GM23338 (cell line): ENCODE data around the gene UNC13A. TPM values are rescaled to one million over a fixed set of nuclear protein-coding genes. Genes with fewer than 3 reads are reported as not detected.

ENCODE experiments used
- ATAC-seq: fragments of 200-7000 bp; cut with Tn5 transposase; 3 replicates; pipeline ENCODE4 v1.9.1; 2020
- DNase-seq: peaks from one replicate; pipeline ENCODE4 v3.0.0-alpha.2; 2015; ENCODE audit warnings: low spot score
- H2AFZ ChIP-seq: fragments of 200-600 bp; sonication (generic); 2 replicates; pipeline ENCODE4 v1.8.0; 2016; ENCODE audit warnings: antibody characterized with exemption, mild to moderate bottlenecking, moderate library complexity
- H3F3A ChIP-seq: fragments of 200-600 bp; sonication (generic); replicated peaks from 2 replicates; pipeline ENCODE4 v1.8.0; 2017; ENCODE audit warnings: antibody characterized with exemption, mixed run types, low read depth
- H3K27ac ChIP-seq: fragments of 200-600 bp; sonication (generic); 2 replicates; pipeline ENCODE4 v1.6.1; 2016; ENCODE audit warnings: low read depth
- H3K27me3 ChIP-seq: fragments of 200-600 bp; sonication (generic); 2 replicates; pipeline ENCODE4 v1.8.0; 2016; ENCODE audit warnings: mild to moderate bottlenecking, mixed run types, moderate library complexity; ENCODE audit not compliant: insufficient read depth
- H3K36me3 ChIP-seq: fragments of 200-600 bp; sonication (generic); 2 replicates; pipeline ENCODE4 v1.8.0; 2016; ENCODE audit warnings: mild to moderate bottlenecking; ENCODE audit not compliant: insufficient read depth
- H3K4me1 ChIP-seq: fragments of 200-600 bp; sonication (generic); 2 replicates; pipeline ENCODE4 v1.8.0; 2016; ENCODE audit warnings: mild to moderate bottlenecking, moderate library complexity; ENCODE audit not compliant: insufficient read depth
- H3K4me2 ChIP-seq: fragments of 200-600 bp; sonication (generic); 2 replicates; pipeline ENCODE4 v1.7.1; 2017; ENCODE audit warnings: mixed run types
- H3K4me3 ChIP-seq: fragments of 200-600 bp; sonication (generic); 2 replicates; pipeline ENCODE4 v1.6.1; 2016; ENCODE audit warnings: mixed run types
- H3K79me2 ChIP-seq: fragments of 200-600 bp; sonication (generic); replicated peaks from 2 replicates; pipeline ENCODE4 v1.8.0; 2017; ENCODE audit warnings: mild to moderate bottlenecking; ENCODE audit not compliant: insufficient read depth
- H3K9me2 ChIP-seq: fragments of 200-600 bp; sonication (generic); 2 replicates; pipeline ENCODE4 v1.8.0; 2017; ENCODE audit not compliant: insufficient read depth
- H4K20me1 ChIP-seq: fragments of 200-600 bp; sonication (generic); replicated peaks from 2 replicates; pipeline ENCODE4 v1.8.0; 2017; ENCODE audit warnings: mild to moderate bottlenecking; ENCODE audit not compliant: insufficient read depth
- H3K27ac Mint-ChIP-seq: 2 replicates; pipeline ENCODE4 v1.8.0; 2020; ENCODE audit warnings: inconsistent platforms, mild to moderate bottlenecking, moderate library complexity, mixed read lengths
- H3K27me3 Mint-ChIP-seq: 3 replicates; pipeline ENCODE4 v1.8.0; 2022; ENCODE audit warnings: low read depth, mild to moderate bottlenecking, moderate library complexity, mixed read lengths, inconsistent platforms; ENCODE audit not compliant: insufficient read depth, poor library complexity
- H3K36me3 Mint-ChIP-seq: 3 replicates; pipeline ENCODE4 v1.8.0; 2021; ENCODE audit warnings: low read depth, mild to moderate bottlenecking, inconsistent platforms, moderate library complexity, mixed read lengths
- H3K4me1 Mint-ChIP-seq: 3 replicates; pipeline ENCODE4 v1.8.0; 2020; ENCODE audit warnings: mild to moderate bottlenecking, inconsistent platforms, mixed read lengths
- H3K4me3 Mint-ChIP-seq: 3 replicates; pipeline ENCODE4 v1.8.0; 2021; ENCODE audit warnings: moderate library complexity, mild to moderate bottlenecking, inconsistent platforms, mixed read lengths
- H3K9me3 Mint-ChIP-seq: 3 replicates; pipeline ENCODE4 v1.8.0; 2020; ENCODE audit warnings: moderate library complexity, mild to moderate bottlenecking, inconsistent platforms, mixed read lengths
- CREB1 ChIP-seq: fragments of 250-450 bp; sonication (Bioruptor Pico); IDR thresholded peaks from 2 replicates; pipeline ENCODE4 v1.5.0; 2020; ENCODE audit warnings: low read depth, mild to moderate bottlenecking, moderate library complexity
- ETS1 ChIP-seq: IDR thresholded peaks from 2 replicates; pipeline ENCODE4 v1.6.1; 2016; ENCODE audit warnings: antibody characterized with exemption
- EZH2 ChIP-seq: fragments of 200-600 bp; sonication (generic); IDR thresholded peaks from one replicate; pipeline ENCODE4 v1.8.0; 2017; ENCODE audit warnings: antibody characterized with exemption, mild to moderate bottlenecking, low read depth; ENCODE audit not compliant: unreplicated experiment
- EZH2phosphoT487 ChIP-seq: fragments of 200-600 bp; sonication (generic); IDR thresholded peaks from one replicate; pipeline ENCODE4 v1.8.1; 2018; ENCODE audit warnings: antibody characterized with exemption; ENCODE audit not compliant: unreplicated experiment
- JUNB ChIP-seq: IDR thresholded peaks from one replicate; pipeline ENCODE4 v1.6.1; 2016; ENCODE audit warnings: antibody characterized with exemption; ENCODE audit not compliant: unreplicated experiment
- NANOG ChIP-seq: IDR thresholded peaks from 2 replicates; pipeline ENCODE4 v1.6.1; 2016; ENCODE audit warnings: antibody characterized with exemption, borderline replicate concordance
- POLR2AphosphoS5 ChIP-seq: IDR thresholded peaks from 2 replicates; pipeline ENCODE4 v1.6.1; 2016; ENCODE audit warnings: antibody characterized with exemption, low read depth
- REST ChIP-seq: IDR thresholded peaks from one replicate; pipeline ENCODE4 v1.6.1; 2018; ENCODE audit warnings: antibody characterized with exemption; ENCODE audit not compliant: unreplicated experiment
- STAT1 ChIP-seq: IDR thresholded peaks from one replicate; pipeline ENCODE4 v1.6.1; 2016; ENCODE audit warnings: antibody characterized with exemption; ENCODE audit not compliant: unreplicated experiment
- ZNF114 ChIP-seq: fragments of 250-450 bp; sonication (Bioruptor Pico); IDR thresholded peaks from 2 replicates; pipeline ENCODE4 v1.5.0; 2020; ENCODE audit warnings: mild to moderate bottlenecking, moderate library complexity
- ZNF331 ChIP-seq: fragments of 250-450 bp; sonication (Bioruptor Pico); IDR thresholded peaks from 2 replicates; pipeline ENCODE4 v1.5.0; 2020; ENCODE audit warnings: low read depth, mild to moderate bottlenecking, moderate library complexity
- ZNF462 ChIP-seq: fragments of 250-450 bp; sonication (Bioruptor Pico); IDR thresholded peaks from 2 replicates; pipeline ENCODE4 v1.5.0; 2020; ENCODE audit warnings: mild to moderate bottlenecking, moderate library complexity
- polyA plus RNA-seq: library from polyadenylated mRNA; unstranded; fragments of >200 nt; fragmentation: Nextera tagmentation; extraction: Ambion mirVana; gene quantifications from 2 replicates; pipeline ENCODE4 v1.2.1, GENCODE V29; 2016
- total RNA-seq: library from RNA; depleted of rRNA; stranded (reverse); fragments of >200 nt; shearing (Covaris generic); gene quantifications from 2 replicates; pipeline ENCODE4 v1.2.3, GENCODE V29; 2014

UNC13A gene
- total and polyA plus RNA-seq, 2 experiments from 2014 or later, result 9.5 to 30.4 TPM

GRCh38 chr19:17627161-17627560 lies 61.0 kb downstream of the UNC13A start:
- no peak for DNase-seq
- Histone ChIP-seq H3K9me2 (no peaks in the 10 kb centered on the region), H3F3A (0 out of 2 replicates have a peak, but pooled peaks cover 6% of the 10 kb centered on the region), H3K79me2 (no peaks in the 10 kb centered on the region), H3K27me3 (no peaks in the 10 kb centered on the region), H2AFZ (no peak overlapping the region), H3K4me2 (no peak overlapping the region), H3K36me3 (0 out of 2 replicates have a peak, but pooled peaks cover 4% of the 10 kb centered on the region), H4K20me1 (no peaks in the 10 kb centered on the region; the same call in 1 of the 2 replicates), H3K27ac (no peak overlapping the region), H3K4me3 (no peak overlapping the region), H3K4me1 (no peaks in the 10 kb centered on the region)
- TF ChIP-seq ZNF331 (CRISPR knock-in tag), result no peak
- no peak for TF ChIP-seq CREB1
- no peak overlapping the region for H3K4me3 Mint-ChIP-seq
- H3K27ac Mint-ChIP-seq, result no peak overlapping the region
- no peak for ATAC-seq
- H3K9me3 Mint-ChIP-seq, result no peaks in the 10 kb centered on the region
- peaks cover 16% of the 10 kb centered on the region for H3K27me3 Mint-ChIP-seq
- H3K36me3 Mint-ChIP-seq, result peaks cover 50% of the 10 kb centered on the region
- no peaks in the 10 kb centered on the region for H3K4me1 Mint-ChIP-seq

GRCh38 chr19:17626456-17627015 lies 61.6 kb downstream of the UNC13A start:
- no peaks in the 10 kb centered on the region; the same call in 2 of the 3 replicates for H3K9me3 Mint-ChIP-seq
- TF ChIP-seq EZH2phosphoT487 (no peak), POLR2AphosphoS5 (no peak), EZH2 (no peak), REST (no peak), ZNF462 (no peak), ZNF114 (CRISPR knock-in tag) (no peak), ZNF331 (CRISPR knock-in tag) (no peak), JUNB (no peak), ETS1 (no peak), NANOG (no peak), STAT1 (no peak)

More at GRCh38 chr19:17626456-17627015, 61.6 kb downstream of the UNC13A start:
- Histone ChIP-seq H3K4me1 (no peaks in the 10 kb centered on the region), H3K79me2 (no peaks in the 10 kb centered on the region), H3K27ac (no peak overlapping the region), H3K9me2 (no peaks in the 10 kb centered on the region), H3F3A (0 out of 2 replicates have a peak, but pooled peaks cover 6% of the 10 kb centered on the region), H3K4me2 (no peak overlapping the region), H3K27me3 (no peaks in the 10 kb centered on the region), H2AFZ (no peak overlapping the region), H4K20me1 (no peaks in the 10 kb centered on the region; the same call in 1 of the 2 replicates), H3K4me3 (no peak overlapping the region), H3K36me3 (0 out of 2 replicates have a peak, but pooled peaks cover 4% of the 10 kb centered on the region)
- no peak overlapping the region for H3K4me3 Mint-ChIP-seq
- no peaks in the 10 kb centered on the region for H3K4me1 Mint-ChIP-seq
- peaks cover 57% of the 10 kb centered on the region for H3K36me3 Mint-ChIP-seq
- DNase-seq, result no peak
- no peak for ATAC-seq
- no peak overlapping the region for H3K27ac Mint-ChIP-seq
- peaks cover 16% of the 10 kb centered on the region for H3K27me3 Mint-ChIP-seq
